ENCODE data around the gene ZFAND3.

DNA sequence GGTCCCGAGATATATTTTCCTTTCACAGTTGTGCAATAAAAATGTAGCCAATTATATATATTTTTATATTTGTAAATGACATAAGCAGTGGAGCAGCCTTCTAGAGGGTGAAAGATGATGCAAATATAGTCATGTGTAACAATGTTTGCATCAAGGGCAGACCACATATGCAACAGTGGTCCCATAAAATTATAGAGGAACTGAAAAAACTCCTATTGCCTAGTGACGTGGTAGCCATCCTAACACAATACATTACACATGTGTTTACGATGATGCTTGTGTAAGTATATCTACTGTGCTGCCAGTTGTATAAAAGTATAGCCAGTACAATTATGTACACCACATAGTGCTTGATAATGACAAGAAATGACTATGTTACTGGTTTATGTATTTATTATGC lies 162.8 kb downstream of the ZFAND3 start:
- TF ChIP-seq, protein P1, sequence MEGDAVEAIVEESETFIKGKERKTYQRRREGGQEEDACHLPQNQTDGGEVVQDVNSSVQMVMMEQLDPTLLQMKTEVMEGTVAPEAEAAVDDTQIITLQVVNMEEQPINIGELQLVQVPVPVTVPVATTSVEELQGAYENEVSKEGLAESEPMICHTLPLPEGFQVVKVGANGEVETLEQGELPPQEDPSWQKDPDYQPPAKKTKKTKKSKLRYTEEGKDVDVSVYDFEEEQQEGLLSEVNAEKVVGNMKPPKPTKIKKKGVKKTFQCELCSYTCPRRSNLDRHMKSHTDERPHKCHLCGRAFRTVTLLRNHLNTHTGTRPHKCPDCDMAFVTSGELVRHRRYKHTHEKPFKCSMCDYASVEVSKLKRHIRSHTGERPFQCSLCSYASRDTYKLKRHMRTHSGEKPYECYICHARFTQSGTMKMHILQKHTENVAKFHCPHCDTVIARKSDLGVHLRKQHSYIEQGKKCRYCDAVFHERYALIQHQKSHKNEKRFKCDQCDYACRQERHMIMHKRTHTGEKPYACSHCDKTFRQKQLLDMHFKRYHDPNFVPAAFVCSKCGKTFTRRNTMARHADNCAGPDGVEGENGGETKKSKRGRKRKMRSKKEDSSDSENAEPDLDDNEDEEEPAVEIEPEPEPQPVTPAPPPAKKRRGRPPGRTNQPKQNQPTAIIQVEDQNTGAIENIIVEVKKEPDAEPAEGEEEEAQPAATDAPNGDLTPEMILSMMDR (IDR thresholded peaks at IDR 0.05; ENCODE audit: low read length): no peak
- TF ChIP-seq EZH2 (IDR thresholded peaks at IDR 0.05; ENCODE audit: borderline replicate concordance, low read length): no peak

Measured in OCI-LY1 (cell line).